ENCODE measurements around the gene PIP4K2A. TPM values are rescaled to one million over a fixed set of nuclear protein-coding genes. Genes with fewer than 3 reads are reported as not detected.

PIP4K2A gene
- total RNA-seq, 1 experiment from 2014 or later, result 20.2 TPM

GRCh38 chr10:22676435-22676834, 37.9 kb downstream of the PIP4K2A start:
- 0 out of 2 replicates have a peak, but pooled peaks cover 3% of the 10 kb centered on the region for H3K9me2 ChIP-seq (replicated peaks; ENCODE audit: low read length)
- no peak overlapping the region for H3K27ac ChIP-seq (ENCODE audit: low read length)
- no TSS peak for BruUV-seq (replicated peaks)
- TF ChIP-seq EZH2phosphoT487 (IDR thresholded peaks at IDR 0.05; ENCODE audit: borderline replicate concordance, low read length) (no peak), CTCF (conservative IDR thresholded peaks at IDR 0.05; ENCODE audit: low read depth, low read length) (no peak), EZH2 (IDR thresholded peaks at IDR 0.05; ENCODE audit: low read length, unreplicated experiment) (no peak)
- H4K20me1 ChIP-seq (ENCODE audit: low read length), result no peaks in the 10 kb centered on the region
- H3F3A ChIP-seq (ENCODE audit: low read length, unreplicated experiment), result peaks cover 3% of the 10 kb centered on the region
- H3K4me3 ChIP-seq (ENCODE audit: low read length), result no peak overlapping the region
- no peak for ATAC-seq
- no peaks in the 10 kb centered on the region for H3K27me3 ChIP-seq (ENCODE audit: low read length)
- POLR2A ChIA-PET (ENCODE audit: unreplicated experiment), result no interaction called here
- H2AFZ ChIP-seq (ENCODE audit: low read length), result no peak overlapping the region
- no peak for DNase-seq
- peaks cover 22% of the 10 kb centered on the region for H3K4me1 ChIP-seq (ENCODE audit: insufficient read depth, low read length)
- H3K4me2 ChIP-seq (ENCODE audit: low read length), result no peak overlapping the region
- CTCF ChIA-PET, result no interaction called here
- H3K79me2 ChIP-seq (ENCODE audit: low read length), result peaks cover 88% of the 10 kb centered on the region
- H3K36me3 ChIP-seq (ENCODE audit: low read depth, low read length), result no peaks in the 10 kb centered on the region
- H3K9ac ChIP-seq (ENCODE audit: low read length), result no peak overlapping the region
- no peaks in the 10 kb centered on the region for H3K9me3 ChIP-seq (ENCODE audit: low read length)
- intact Hi-C loops (cut with micrococcal nuclease), result no loop called here

- H3K9me3 ChIP-seq (ENCODE audit: low read length), result no peaks in the 10 kb centered on the region
- H3K4me3 ChIP-seq (ENCODE audit: low read length), result no peak overlapping the region
- peaks cover 10% of the 10 kb centered on the region; the same call in 1 of the 2 replicates for H3K4me1 ChIP-seq (ENCODE audit: insufficient read depth, low read length)
- TF ChIP-seq EZH2phosphoT487 (IDR thresholded peaks at IDR 0.05; ENCODE audit: borderline replicate concordance, low read length), result no peak
- TF ChIP-seq CTCF (conservative IDR thresholded peaks at IDR 0.05; ENCODE audit: low read depth, low read length), result no peak
- TF ChIP-seq EZH2 (IDR thresholded peaks at IDR 0.05; ENCODE audit: low read length, unreplicated experiment), result no peak
- no peaks in the 10 kb centered on the region for H4K20me1 ChIP-seq (ENCODE audit: low read length)
- no peak for DNase-seq
- CTCF ChIA-PET, result no interaction called here
- H2AFZ ChIP-seq (ENCODE audit: low read length), result no peak overlapping the region
- no peak overlapping the region for H3K9ac ChIP-seq (ENCODE audit: low read length)
- no peak for ATAC-seq
- no peaks in the 10 kb centered on the region for H3F3A ChIP-seq (ENCODE audit: low read length, unreplicated experiment)
- intact Hi-C loops (cut with micrococcal nuclease), result no loop called here
- H3K36me3 ChIP-seq (ENCODE audit: low read depth, low read length), result no peaks in the 10 kb centered on the region
- H3K27me3 ChIP-seq (ENCODE audit: low read length), result no peaks in the 10 kb centered on the region
- H3K9me2 ChIP-seq (replicated peaks; ENCODE audit: low read length), result 0 out of 2 replicates have a peak, but pooled peaks cover 3% of the 10 kb centered on the region
- H3K4me2 ChIP-seq (ENCODE audit: low read length), result no peak overlapping the region
- H3K27ac ChIP-seq (ENCODE audit: low read length), result no peak overlapping the region
- BruUV-seq (replicated peaks), result no TSS peak
- H3K79me2 ChIP-seq (ENCODE audit: low read length), result peaks cover 89% of the 10 kb centered on the region
- POLR2A ChIA-PET (ENCODE audit: unreplicated experiment), result no interaction called here
These were observed 39.8 kb downstream of the PIP4K2A start for GRCh38 chr10:22674573-22674930.

DNA sequence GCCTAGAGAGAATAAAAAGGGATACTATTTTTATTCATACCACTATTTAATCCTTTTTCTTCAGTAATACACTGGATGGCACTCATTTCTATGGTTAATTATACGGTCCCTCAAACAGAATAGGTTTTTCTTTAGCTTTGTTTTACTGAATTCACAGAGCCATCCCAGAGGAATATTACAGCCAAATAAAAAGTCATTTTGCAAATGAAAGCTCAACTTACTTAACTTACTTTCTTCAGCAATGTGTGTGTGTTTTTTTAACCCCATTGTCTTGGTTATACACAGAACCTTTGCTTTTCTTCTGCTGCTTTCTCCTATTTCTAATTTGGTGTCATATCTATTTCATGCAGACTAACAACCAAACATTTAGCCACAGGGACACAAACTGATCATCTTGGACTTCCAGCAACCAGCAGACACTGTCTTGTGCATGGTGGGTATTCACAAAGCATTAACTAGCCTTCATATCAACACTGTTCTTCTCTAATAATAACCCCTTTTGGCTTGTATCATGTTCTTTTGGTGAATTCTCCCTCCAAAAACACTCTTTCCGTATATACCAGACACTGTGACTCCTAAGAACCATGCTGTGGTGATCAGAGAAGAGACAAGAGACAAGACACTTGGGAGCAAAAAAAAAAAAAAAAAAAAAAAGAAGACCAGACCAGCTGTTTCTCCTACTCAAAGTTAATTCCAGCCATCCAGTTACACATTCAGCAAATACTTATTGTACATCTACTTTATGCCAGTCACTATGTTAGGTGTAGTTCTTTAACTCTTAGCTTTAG, 40.4 kb downstream of the PIP4K2A start:
- intact Hi-C loops (cut with micrococcal nuclease), result no loop called here
- Histone ChIP-seq H4K20me1 (ENCODE audit: low read length) (no peaks in the 10 kb centered on the region), H3K9me3 (ENCODE audit: low read length) (no peaks in the 10 kb centered on the region), H3K27ac (ENCODE audit: low read length) (no peak overlapping the region), H2AFZ (ENCODE audit: low read length) (no peak overlapping the region), H3K9ac (ENCODE audit: low read length) (no peak overlapping the region), H3K4me3 (ENCODE audit: low read length) (no peak overlapping the region), H3F3A (ENCODE audit: low read length, unreplicated experiment) (no peaks in the 10 kb centered on the region), H3K9me2 (replicated peaks; ENCODE audit: low read length) (no peaks in the 10 kb centered on the region), H3K36me3 (ENCODE audit: low read depth, low read length) (no peaks in the 10 kb centered on the region), H3K4me2 (ENCODE audit: low read length) (no peak overlapping the region), H3K79me2 (ENCODE audit: low read length) (peaks cover 89% of the 10 kb centered on the region), H3K4me1 (ENCODE audit: insufficient read depth, low read length) (peaks cover 8% of the 10 kb centered on the region; the same call in 1 of the 2 replicates), H3K27me3 (ENCODE audit: low read length) (no peaks in the 10 kb centered on the region)
- BruUV-seq (replicated peaks), result no TSS peak
- POLR2A ChIA-PET (ENCODE audit: unreplicated experiment), result no interaction called here
- TF ChIP-seq CTCF (conservative IDR thresholded peaks at IDR 0.05; ENCODE audit: low read depth, low read length) (no peak), EZH2 (IDR thresholded peaks at IDR 0.05; ENCODE audit: low read length, unreplicated experiment) (no peak), EZH2phosphoT487 (IDR thresholded peaks at IDR 0.05; ENCODE audit: borderline replicate concordance, low read length) (no peak)
- DNase-seq (no peak), ATAC-seq (no peak)
- CTCF ChIA-PET, result no interaction called here

Measured in PC-3 (cell line).